HepG2 (cell line): ENCODE measurements around the gene KLK10. TPM values are rescaled to one million over a fixed set of nuclear protein-coding genes. Genes with fewer than 3 reads are reported as not detected.

ENCODE experiments used
- ATAC-seq: fragments of 200-7000 bp; cut with Tn5 transposase; 3 replicates; pipeline ENCODE4 v1.9.1; 2020; ENCODE audit warnings: mild to moderate bottlenecking, moderate library complexity
- BruUV-seq: library from RNA; stranded (reverse); fragments of 400-500 nt; replicated peaks from 2 replicates; lab custom pipeline; 2021; lab: Mats Ljungman, UMichigan
- CTCF ChIA-PET: fragments of 300-600 bp; formaldehyde crosslinking; extraction: SDS; loops from one replicate; lab custom pipeline; 2021; ENCODE audit warnings: low total read pairs, inconsistent platforms, low intra/inter-chr PET ratio; lab: Yijun Ruan, JAX
- POLR2A ChIA-PET: fragments of 350-600 bp; sonication (Branson Sonifier 250); formaldehyde crosslinking; loops from one replicate; lab custom pipeline; 2020; ENCODE audit warnings: antibody characterized with exemption, inconsistent platforms; lab: Yijun Ruan, JAX
- DNase-seq: peaks from one replicate; pipeline ENCODE4 v3.0.0-alpha.2; 2015; ENCODE audit warnings: low spot score
- FAIRE-seq: peaks from 3 replicates; lab custom pipeline; 2011; peaks lifted over from hg19 to GRCh38; lab: Jason Lieb, UNC
- H2AFZ ChIP-seq: one replicate; pipeline ENCODE4 v1.6.1; 2011; ENCODE audit warnings: low read length, inconsistent platforms
- H3K27ac ChIP-seq: fragments of 300-600 bp; 3 replicates; pipeline ENCODE4 v1.8.0; 2011; ENCODE audit warnings: mixed run types, mild to moderate bottlenecking, mixed read lengths, low read length, inconsistent platforms; ENCODE audit not compliant: insufficient read depth; ENCODE audit errors: extremely low read length
- H3K27me3 ChIP-seq, 2 experiments: fragments of 200-600 bp in 1 of 2; 2 replicates in 1 of 2; 3 replicates in 1 of 2; pipeline versions ENCODE4 v1.6.0 to v1.8.0; 2011; ENCODE audit warnings: low read length in 2 of 2, mild to moderate bottlenecking in 2 of 2, moderate library complexity in 2 of 2, inconsistent platforms in 1 of 2; ENCODE audit not compliant: insufficient read depth in 2 of 2, control insufficient read depth in 1 of 2
- H3K36me3 ChIP-seq, 2 experiments: fragments of 200-600 bp in 1 of 2; replicated peaks in 1 of 2; 2 replicates in 1 of 2; 3 replicates in 1 of 2; pipeline versions ENCODE4 v1.5.1 to v1.8.0; 2011; ENCODE audit warnings: low read length in 2 of 2, inconsistent platforms in 1 of 2; ENCODE audit not compliant: insufficient read depth in 2 of 2, control insufficient read depth in 1 of 2
- H3K4me1 ChIP-seq: 2 replicates; pipeline ENCODE4 v1.5.1; 2012; ENCODE audit warnings: low read length, inconsistent platforms; ENCODE audit not compliant: insufficient read depth
- H3K4me2 ChIP-seq: 2 replicates; pipeline ENCODE4 v1.6.0; 2011; ENCODE audit warnings: low read depth, low read length, inconsistent platforms
- H3K4me3 ChIP-seq, 3 experiments: fragments of 200-600 bp in 1 of 3; sonication (generic), shearing (Covaris generic) in 1 of 3; replicated peaks in 1 of 3; 2 replicates each; pipeline ENCODE4 v1.5.1; 2011 to 2016; ENCODE audit warnings: low read length in 3 of 3, inconsistent platforms in 2 of 3, low read depth in 2 of 3, mild to moderate bottlenecking in 2 of 3, control low read depth in 1 of 3, mixed read lengths in 1 of 3; ENCODE audit not compliant: insufficient read depth in 1 of 3
- H3K79me2 ChIP-seq: one replicate; pipeline ENCODE4 v1.6.1; 2011; ENCODE audit warnings: low read length, inconsistent platforms; ENCODE audit not compliant: insufficient read depth
- H3K9ac ChIP-seq: 2 replicates; pipeline ENCODE4 v1.6.0; 2011; ENCODE audit warnings: mild to moderate bottlenecking, low read depth, low read length, inconsistent platforms; ENCODE audit not compliant: insufficient read depth
- H3K9me3 ChIP-seq: 2 replicates; pipeline ENCODE4 v1.5.1; 2012; ENCODE audit warnings: mild to moderate bottlenecking, low read length
- H4K20me1 ChIP-seq: 2 replicates; pipeline ENCODE4 v1.6.0; 2011; ENCODE audit warnings: inconsistent platforms, mild to moderate bottlenecking, low read length, moderate library complexity; ENCODE audit not compliant: insufficient read depth
- MAFF ChIP-seq: IDR thresholded peaks from 2 replicates; pipeline ENCODE4 v1.6.1; 2011; ENCODE audit warnings: low read depth, low read length, improper control_type of control experiment
- NONO ChIP-seq, 2 experiments: fragments of 450-650 bp in 1 of 2; sonication (generic) in 1 of 2; formaldehyde crosslinking in 1 of 2; IDR thresholded peaks in 1 of 2; conservative IDR thresholded peaks in 1 of 2; 2 replicates each; pipeline versions ENCODE4 v1.6.1 to v1.8.0; 2017 to 2022; ENCODE audit warnings: mild to moderate bottlenecking in 1 of 2, missing genetic modification reagents in 1 of 2, moderate library complexity in 1 of 2
- RAD51 ChIP-seq: fragments of 450-650 bp; IDR thresholded peaks from 2 replicates; pipeline ENCODE4 v1.6.1; 2016; ENCODE audit warnings: borderline replicate concordance
- REST ChIP-seq, 2 experiments: IDR thresholded peaks; 2 replicates each; pipeline ENCODE4 v1.6.1; 2011 to 2012; ENCODE audit warnings: low read length in 2 of 2, borderline replicate concordance in 1 of 2, low read depth in 1 of 2, mild to moderate bottlenecking in 1 of 2, moderate library complexity in 1 of 2
- RFX5 ChIP-seq: IDR thresholded peaks from 2 replicates; pipeline ENCODE4 v1.6.1; 2011; ENCODE audit warnings: low read depth, low read length, improper control_type of control experiment
- SP2 ChIP-seq: sonication (generic); formaldehyde crosslinking; IDR thresholded peaks from 2 replicates; pipeline ENCODE4 v1.5.1; 2020; ENCODE audit warnings: mild to moderate bottlenecking, missing genetic modification reagents
- SRSF1 ChIP-seq: fragments of 200-400 bp; formaldehyde crosslinking; optimal IDR thresholded peaks from 2 replicates; pipeline ENCODE3; 2017; ENCODE audit warnings: mild to moderate bottlenecking, low read depth, low read length, moderate library complexity
- TMF1 ChIP-seq: sonication (generic); formaldehyde crosslinking; IDR thresholded peaks from 2 replicates; pipeline ENCODE4 v1.8.1; 2022; ENCODE audit warnings: low read depth, missing genetic modification reagents
- ZNF121 ChIP-seq: sonication (generic); formaldehyde crosslinking; IDR thresholded peaks from 2 replicates; pipeline ENCODE4 v1.5.0; 2020; ENCODE audit warnings: mild to moderate bottlenecking, missing genetic modification reagents
- ZNF296 ChIP-seq: sonication (generic); formaldehyde crosslinking; conservative IDR thresholded peaks from 2 replicates; pipeline ENCODE4 v1.5.0; 2020; ENCODE audit warnings: mild to moderate bottlenecking, missing genetic modification reagents
- ZNF337 ChIP-seq: sonication (generic); formaldehyde crosslinking; IDR thresholded peaks from 2 replicates; pipeline ENCODE4 v1.5.1; 2020; ENCODE audit warnings: missing genetic modification reagents, low read depth, mild to moderate bottlenecking, borderline replicate concordance
- ZNF629 ChIP-seq: sonication (generic); formaldehyde crosslinking; conservative IDR thresholded peaks from 2 replicates; pipeline ENCODE4 v1.5.0; 2020; ENCODE audit warnings: missing genetic modification reagents
- ZNF747 ChIP-seq: sonication (generic); formaldehyde crosslinking; IDR thresholded peaks from 2 replicates; pipeline ENCODE4 v1.8.1; 2023; ENCODE audit warnings: missing genetic modification reagents, mild to moderate bottlenecking, borderline replicate concordance
- ZNF891 ChIP-seq: sonication (generic); formaldehyde crosslinking; IDR thresholded peaks from 2 replicates; pipeline ENCODE4 v1.5.0; 2020; ENCODE audit warnings: mild to moderate bottlenecking, missing genetic modification reagents
- WGBS: methylation state at CpG from one replicate; pipeline ENCODE4 v1.1.6; 2017; ENCODE audit warnings: low lambda C conversion rate; 5-methylcytosine and 5-hydroxymethylcytosine counted together
- in situ Hi-C: cut with HindIII; loops from 2 replicates; pipeline ENCODE4 v1.10.0; 2017; ENCODE audit warnings: low pct_unique_long_range_greater_than_20kb; ENCODE audit not compliant: extremely low pct_ligation_motif_present
- intact Hi-C: fragments of 100-400 bp; cut with micrococcal nuclease; formaldehyde crosslinking; loops from one replicate; pipeline ENCODE4 v1.10.0; 2022; ENCODE audit not compliant: unreplicated experiment
- polyA plus RNA-seq, 8 experiments: library from polyadenylated mRNA; depleted of rRNA in 3 of 8; stranded (reverse) in 7 of 8; unstranded in 1 of 8; fragments of >200 nt; fragmentation: Illumina TruSeq in 4 of 8; extraction: Trizol in 4 of 8; gene quantifications; 2 replicates each; pipeline versions ENCODE4 v1.2.1 to v1.2.3, GENCODE V29; 2011 to 2016; ENCODE audit warnings: low read depth in 4 of 8, missing spikeins in 1 of 8, mixed read lengths in 1 of 8; ENCODE audit not compliant: insufficient read depth in 1 of 8
- total RNA-seq, 5 experiments: library from RNA; depleted of rRNA; stranded (reverse); fragments of >200 nt; fragmentation: Illumina TruSeq; extraction: Trizol; gene quantifications; 2 replicates each; pipeline ENCODE4 v1.2.3, GENCODE V29; 2016; ENCODE audit warnings: low read depth in 1 of 5

KLK10 gene
- total and polyA plus RNA-seq, 2 of the 13 experiments (the other 11 are each of a cell fraction or from before 2014, with no cell fraction given), result not detected

GRCh38 chr19:51000981-51001380 is 18.5 kb downstream of the KLK10 start:
- WGBS, result 17% methylated on average over 16 of the region's 16 CpGs
- H3K79me2 ChIP-seq, result no peaks in the 10 kb centered on the region
- ChIA-PET CTCF (no interaction called here), POLR2A (no interaction called here)
- no peak overlapping the region for H2AFZ ChIP-seq
- no TSS peak for BruUV-seq
- H3K9ac ChIP-seq, result no peak overlapping the region
- H3K9me3 ChIP-seq, result no peaks in the 10 kb centered on the region
- H3K27me3 ChIP-seq, result peaks cover 3 to 11% of the 10 kb centered on the region in 2 experiments; a peak in 4 of 5 replicates
- no peaks in the 10 kb centered on the region for H3K36me3 ChIP-seq
- no peak overlapping the region for H3K4me3 ChIP-seq
- intact Hi-C loops, result no loop called here
- TF ChIP-seq ZNF121 (CRISPR knock-in tag) (no peak), RFX5 (no peak), ZNF337 (CRISPR knock-in tag) (no peak), ZNF891 (CRISPR knock-in tag) (no peak), SRSF1 (no peak), ZNF629 (CRISPR knock-in tag) (no peak), MAFF (no peak)
- no peaks in the 10 kb centered on the region for H3K4me1 ChIP-seq
- no peaks in the 10 kb centered on the region for H4K20me1 ChIP-seq
- no peak for ATAC-seq
- in situ Hi-C loops, result no loop called here
- H3K27ac ChIP-seq, result no peak overlapping the region
- no peak for DNase-seq
- H3K4me2 ChIP-seq, result no peak overlapping the region
- FAIRE-seq, result no peak

DNA sequence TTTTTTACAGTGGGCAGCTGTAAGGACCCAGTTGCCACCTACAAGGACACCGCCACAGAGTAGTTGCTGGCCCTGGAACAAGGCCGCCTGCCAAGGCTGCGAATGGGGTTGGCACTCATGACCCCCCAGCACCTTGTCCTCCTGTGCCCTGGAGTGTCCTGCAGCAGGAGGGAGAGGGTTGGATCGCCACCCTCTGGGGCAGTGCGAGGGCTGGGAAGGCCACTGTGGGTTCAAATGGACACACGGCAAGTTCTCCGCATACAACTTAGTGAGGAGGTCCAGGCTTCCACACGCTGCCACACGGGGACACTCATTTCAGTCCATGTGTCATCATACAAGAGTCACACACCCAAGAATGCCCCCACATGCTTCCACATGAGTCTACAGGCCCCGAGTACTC is 19.1 kb downstream of the KLK10 start:
- in situ Hi-C loops (no loop called here), intact Hi-C loops (no loop called here)
- Histone ChIP-seq H3K9me3 (no peaks in the 10 kb centered on the region), H3K4me2 (no peak overlapping the region), H4K20me1 (no peaks in the 10 kb centered on the region), H3K27me3 (peaks cover 3 to 11% of the 10 kb centered on the region in 2 experiments; a peak in 4 of 5 replicates), H3K4me3 (no peak overlapping the region), H3K9ac (no peak overlapping the region), H3K79me2 (no peaks in the 10 kb centered on the region), H3K27ac (no peak overlapping the region), H3K36me3 (no peaks in the 10 kb centered on the region), H3K4me1 (no peaks in the 10 kb centered on the region), H2AFZ (no peak overlapping the region)
- no TSS peak for BruUV-seq
- ChIA-PET POLR2A (no interaction called here), CTCF (no interaction called here)
- ATAC-seq (no peak), FAIRE-seq (no peak), DNase-seq (no peak)
- 64% methylated on average over 6 of the region's 10 CpGs for WGBS
- TF ChIP-seq NONO (IDR thresholded peaks at IDR 0.05) (no peak), NONO (CRISPR knock-in tag; conservative IDR thresholded peaks at IDR 0.05) (no peak), ZNF747 (CRISPR knock-in tag) (no peak), TMF1 (no peak), ZNF296 (CRISPR knock-in tag) (no peak), SP2 (CRISPR knock-in tag) (no peak), RAD51 (no peak), REST (IDR thresholded peaks at IDR 0.05; ENCODE audit: borderline replicate concordance in 1 of 2, low read depth in 1 of 2, low read length in 2 of 2) (no peak)
